Esophagus muscularis mucosa (tissue), 4 donors: Measurements from ENCODE around the gene TBC1D16. TPM values are rescaled to one million over a fixed set of nuclear protein-coding genes. Genes with fewer than 3 reads are reported as not detected.

Experiments used
- DNase-seq: peaks from one replicate; pipeline ENCODE4 v3.0.0-alpha.2; 2017; ENCODE audit errors: extremely low spot score
- H3K27ac ChIP-seq, 4 donors: fragments of 200-600 bp; sonication (generic); replicated peaks in 1 of 4; 1 replicate in 3 of 4; 2 replicates in 1 of 4; pipeline ENCODE4 v1.5.1; 2016 to 2019; ENCODE audit warnings: mild to moderate bottlenecking in 1 of 4
- H3K27me3 ChIP-seq, 4 donors: fragments of 200-600 bp; sonication (generic); one replicate each; pipeline versions ENCODE4 v1.5.1 to v1.6.0; 2016 to 2019
- H3K36me3 ChIP-seq, 4 donors: fragments of 200-600 bp; sonication (generic); one replicate each; pipeline ENCODE4 v1.5.1; 2016 to 2019
- H3K4me1 ChIP-seq, 4 donors: fragments of 200-600 bp; sonication (generic); one replicate each; pipeline ENCODE4 v1.5.1; 2016 to 2019
- H3K4me3 ChIP-seq, 4 donors: fragments of 200-600 bp; sonication (generic); 1 replicate in 2 of 4; 2 replicates in 2 of 4; pipeline ENCODE4 v1.5.1; 2016 to 2019; ENCODE audit warnings: mild to moderate bottlenecking in 4 of 4, moderate library complexity in 1 of 4
- H3K9me3 ChIP-seq, 4 donors: fragments of 200-600 bp; sonication (generic); 1 replicate in 3 of 4; 2 replicates in 1 of 4; pipeline ENCODE4 v1.5.1; 2016 to 2019
- CTCF ChIP-seq, 3 experiments: fragments of 200-600 bp in 2 of 3; fragments of 450-650 bp in 1 of 3; sonication (generic) in 2 of 3; IDR thresholded peaks; one replicate each; pipeline ENCODE4 v1.5.1; 2017 to 2019; ENCODE audit warnings: antibody characterized with exemption in 3 of 3, mild to moderate bottlenecking in 2 of 3, moderate library complexity in 1 of 3
- EP300 ChIP-seq: sonication (generic); formaldehyde crosslinking; IDR thresholded peaks from one replicate; pipeline ENCODE4 v1.6.1; 2017; ENCODE audit warnings: antibody characterized with exemption
- POLR2A ChIP-seq: fragments of 450-650 bp; IDR thresholded peaks from one replicate; pipeline ENCODE4 v1.6.1; 2017; ENCODE audit warnings: antibody characterized with exemption, moderate library complexity, mild to moderate bottlenecking, low read depth
- POLR2AphosphoS5 ChIP-seq, 2 donors: sonication (generic); formaldehyde crosslinking; IDR thresholded peaks; one replicate each; pipeline ENCODE4 v1.6.1; 2017; ENCODE audit warnings: antibody characterized with exemption in 2 of 2
- WGBS: methylation state at CpG from one replicate; pipeline ENCODE4 v1.1.5; 2018; 5-methylcytosine and 5-hydroxymethylcytosine counted together
- intact Hi-C: fragments of 100-400 bp; cut with DNase I; formaldehyde crosslinking; loops from one replicate; pipeline ENCODE4 v1.15.1; 2023
- total RNA-seq, 4 donors: library from RNA; depleted of rRNA; stranded (reverse); fragments of >200 nt; gene quantifications; one replicate each; pipeline versions ENCODE4 v1.1.0 to v1.2.1, GENCODE V29; 2016

TBC1D16 gene
- total RNA-seq, 4 donors from 2014 or later = 30.3 to 37.4 (median 33.2) TPM

- Histone ChIP-seq H3K4me1 (peaks cover 0 to 14% (median 5%) of the 10 kb centered on the region in 4 donors), H3K9me3 (no peaks in the 10 kb centered on the region), H3K27me3 (peaks cover 0 to 86% (median 6%) of the 10 kb centered on the region in 4 donors), H3K4me3 (no peak overlapping the region), H3K27ac (no peak overlapping the region), H3K36me3 (no peaks in the 10 kb centered on the region)
- TF ChIP-seq CTCF (IDR thresholded peaks at IDR 0.05) (no peak), POLR2AphosphoS5 (IDR thresholded peaks at IDR 0.05) (no peak), EP300 (no peak), POLR2A (no peak)
- intact Hi-C loops = no loop called here
- DNase-seq = no peak
- WGBS = 75% methylated on average over 17 of the region's 22 CpGs
Observed at GRCh38 chr17:79888811-79889634, 146.6 kb downstream of the TBC1D16 start.

GRCh38 chr17:79888009-79888540 is 147.6 kb downstream of the TBC1D16 start:
- intact Hi-C loops = no loop called here
- WGBS = 94% methylated on average over 17 of the region's 17 CpGs
- DNase-seq = no peak

GRCh38 chr17:79887451-79887991 is 148.2 kb downstream of the TBC1D16 start:
- Histone ChIP-seq H3K27ac (no peak overlapping the region), H3K4me1 (peaks cover 0 to 14% (median 5%) of the 10 kb centered on the region in 4 donors), H3K4me3 (no peak overlapping the region), H3K9me3 (no peaks in the 10 kb centered on the region), H3K27me3 (peaks cover 0 to 88% (median 6%) of the 10 kb centered on the region in 4 donors), H3K36me3 (no peaks in the 10 kb centered on the region)
- intact Hi-C loops = no loop called here
- WGBS = 88% methylated on average over 14 of the region's 14 CpGs
- no peak for DNase-seq
- TF ChIP-seq CTCF (IDR thresholded peaks at IDR 0.05) = no peak
- no peak for TF ChIP-seq EP300
- no peak for TF ChIP-seq POLR2AphosphoS5 (IDR thresholded peaks at IDR 0.05)
- TF ChIP-seq POLR2A = no peak

More at GRCh38 chr17:79888009-79888540, 147.6 kb downstream of the TBC1D16 start:
- TF ChIP-seq EP300 (no peak), POLR2AphosphoS5 (IDR thresholded peaks at IDR 0.05) (no peak), CTCF (IDR thresholded peaks at IDR 0.05) (no peak), POLR2A (no peak)
- H3K4me1 ChIP-seq = peaks cover 0 to 14% (median 5%) of the 10 kb centered on the region in 4 donors
- H3K9me3 ChIP-seq = no peaks in the 10 kb centered on the region
- H3K36me3 ChIP-seq = no peaks in the 10 kb centered on the region
- no peak overlapping the region for H3K27ac ChIP-seq
- H3K27me3 ChIP-seq = peaks cover 0 to 92% (median 6%) of the 10 kb centered on the region in 4 donors
- no peak overlapping the region for H3K4me3 ChIP-seq

GRCh38 chr17:79883202-79883601 is 152.5 kb downstream of the TBC1D16 start:
- Histone ChIP-seq H3K4me1 (no peaks in the 10 kb centered on the region), H3K27me3 (peaks cover 0 to 50% (median 0%) of the 10 kb centered on the region in 4 donors), H3K9me3 (no peaks in the 10 kb centered on the region), H3K36me3 (no peaks in the 10 kb centered on the region), H3K4me3 (no peak overlapping the region), H3K27ac (no peak overlapping the region)
- 76% methylated on average over 7 of the region's 7 CpGs for WGBS
- intact Hi-C loops = no loop called here
- DNase-seq = no peak
- TF ChIP-seq EP300 = no peak
- no peak for TF ChIP-seq POLR2AphosphoS5 (IDR thresholded peaks at IDR 0.05)
- no peak for TF ChIP-seq CTCF (IDR thresholded peaks at IDR 0.05)
- TF ChIP-seq POLR2A = no peak

Other genes starting within 250 kb of the TBC1D16 start
- 1 to 10 TPM; 1.7 to 7.5 (median 2.6) TPM for gene CBX8, start 238.8 kb downstream of the TBC1D16 start, total RNA-seq
- 10 to 100 TPM in 3 of 4 donors, 1 to 10 TPM in 1; 6.6 to 14.1 (median 12.3) TPM for gene CBX4, start 196.4 kb downstream of the TBC1D16 start, total RNA-seq
- 1 to 10 TPM; 4.9 to 9.5 (median 7.8) TPM for gene CCDC40, start 770 bp upstream of the TBC1D16 start, total RNA-seq
- gene GAA, start 65.7 kb upstream of the TBC1D16 start, total RNA-seq = 10 to 100 TPM; 65.4 to 84.4 (median 73.7) TPM
- gene EIF4A3, start 111.3 kb upstream of the TBC1D16 start, total RNA-seq = 10 to 100 TPM; 31.0 to 61.0 (median 39.8) TPM
- under 1 TPM in 3 of 4 donors, not detected in 1; 0.23 to 0.33 (median 0.32) TPM for gene CARD14, start 134.2 kb upstream of the TBC1D16 start, total RNA-seq
- 10 to 100 TPM; 12.9 to 24.4 (median 21.3) TPM for gene SGSH, start 184.5 kb upstream of the TBC1D16 start, total RNA-seq
- gene SLC26A11, start 184.6 kb upstream of the TBC1D16 start, total RNA-seq = 10 to 100 TPM; 11.3 to 13.8 (median 12.7) TPM
- 10 to 100 TPM; 55.8 to 85.7 (median 75.9) TPM for gene RNF213, start 225.0 kb upstream of the TBC1D16 start, total RNA-seq